AG04449 (cell line): ENCODE data around the gene ENO3.

Experiments used
- CTCF ChIA-PET: fragments of 350-600 bp; formaldehyde crosslinking; extraction: SDS; loops from one replicate; lab custom pipeline; 2021; ENCODE audit warnings: antibody characterized with exemption; lab: Yijun Ruan, JAX
- POLR2A ChIA-PET: fragments of 400-600, 350-600 bp; formaldehyde crosslinking; extraction: SDS; loops from one replicate; lab custom pipeline; 2020; ENCODE audit warnings: antibody characterized with exemption, inconsistent platforms; lab: Yijun Ruan, JAX
- DNase-seq: peaks from one replicate; pipeline ENCODE4 v3.0.0-alpha.2; 2010; ENCODE audit warnings: low read depth, low spot score
- H3K4me3 ChIP-seq: 2 replicates; pipeline ENCODE4 v1.5.1; 2011; ENCODE audit warnings: low read depth, mild to moderate bottlenecking, control low read depth, low read length
- TF ChIP-seq, protein P1 (sequence below): IDR thresholded peaks from one replicate; pipeline ENCODE4 v1.5.1; 2011; ENCODE audit warnings: mild to moderate bottlenecking, moderate library complexity, low read length, control low read depth, inconsistent platforms; ENCODE audit not compliant: insufficient read depth; ENCODE audit errors: missing control alignments

Gene ENO3

DNA sequence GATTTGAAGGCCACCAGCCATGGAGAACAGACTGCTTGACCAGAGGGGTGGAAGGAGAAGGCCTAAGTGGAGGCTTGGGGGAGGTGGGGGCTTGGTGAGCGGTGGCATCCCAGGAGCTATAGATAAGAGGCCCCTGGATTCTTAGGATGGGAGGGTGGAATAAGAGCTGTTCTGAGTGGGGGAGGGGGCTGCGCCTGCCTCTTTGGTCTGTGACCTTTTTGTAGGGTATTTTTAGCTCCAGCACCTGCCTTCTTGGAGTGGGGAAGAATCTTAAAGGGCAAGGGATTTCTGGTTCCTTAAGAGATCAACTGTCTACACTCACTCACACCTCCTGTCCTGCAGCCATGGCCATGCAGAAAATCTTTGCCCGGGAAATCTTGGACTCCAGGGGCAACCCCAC lies 567 bp downstream of the ENO3 start:
- no peak for DNase-seq
- no peak overlapping the region for H3K4me3 ChIP-seq
- POLR2A ChIA-PET: interaction anchor here (6.2 to 6.6 kb wide), 2 partner anchors 11 to 14 kb away, joined by 49 to 112 read pairs; partner anchors contain the start of genes RNF167, SLC25A11 and SPAG7
- CTCF ChIA-PET: interaction anchor here (0.9 to 2.4 kb wide), 3 partner anchors 15 to 109 kb away, joined by 3 to 11 read pairs (median 4); partner anchors contain the start of gene SPAG7
- TF ChIP-seq, protein P1, sequence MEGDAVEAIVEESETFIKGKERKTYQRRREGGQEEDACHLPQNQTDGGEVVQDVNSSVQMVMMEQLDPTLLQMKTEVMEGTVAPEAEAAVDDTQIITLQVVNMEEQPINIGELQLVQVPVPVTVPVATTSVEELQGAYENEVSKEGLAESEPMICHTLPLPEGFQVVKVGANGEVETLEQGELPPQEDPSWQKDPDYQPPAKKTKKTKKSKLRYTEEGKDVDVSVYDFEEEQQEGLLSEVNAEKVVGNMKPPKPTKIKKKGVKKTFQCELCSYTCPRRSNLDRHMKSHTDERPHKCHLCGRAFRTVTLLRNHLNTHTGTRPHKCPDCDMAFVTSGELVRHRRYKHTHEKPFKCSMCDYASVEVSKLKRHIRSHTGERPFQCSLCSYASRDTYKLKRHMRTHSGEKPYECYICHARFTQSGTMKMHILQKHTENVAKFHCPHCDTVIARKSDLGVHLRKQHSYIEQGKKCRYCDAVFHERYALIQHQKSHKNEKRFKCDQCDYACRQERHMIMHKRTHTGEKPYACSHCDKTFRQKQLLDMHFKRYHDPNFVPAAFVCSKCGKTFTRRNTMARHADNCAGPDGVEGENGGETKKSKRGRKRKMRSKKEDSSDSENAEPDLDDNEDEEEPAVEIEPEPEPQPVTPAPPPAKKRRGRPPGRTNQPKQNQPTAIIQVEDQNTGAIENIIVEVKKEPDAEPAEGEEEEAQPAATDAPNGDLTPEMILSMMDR: no peak

DNA sequence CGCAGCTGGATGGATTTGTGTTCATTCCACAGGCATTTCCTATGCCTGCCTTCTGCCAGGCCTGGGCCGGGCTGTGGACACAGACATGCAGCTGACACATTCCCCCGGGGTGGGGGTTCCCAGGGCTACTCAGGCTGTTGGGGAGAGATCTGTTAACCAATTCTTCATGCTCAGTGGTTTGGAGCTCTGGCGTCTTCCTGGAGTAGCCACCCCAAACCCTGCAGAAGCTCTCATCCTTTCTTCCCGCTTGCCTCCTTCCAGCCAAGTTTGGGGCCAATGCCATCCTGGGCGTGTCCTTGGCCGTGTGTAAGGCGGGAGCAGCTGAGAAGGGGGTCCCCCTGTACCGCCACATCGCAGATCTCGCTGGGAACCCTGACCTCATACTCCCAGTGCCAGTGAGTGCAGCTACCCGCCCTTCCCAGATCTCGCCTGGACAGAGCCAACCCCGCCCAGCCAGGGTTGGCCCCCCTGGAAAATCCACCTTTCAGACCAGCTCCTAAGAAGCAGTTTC lies 2.6 kb downstream of the ENO3 start:
- H3K4me3 ChIP-seq: no peak overlapping the region
- ChIA-PET POLR2A (interaction anchor here (0.5 to 6.6 kb wide), 4 partner anchors 11 to 26 kb away, joined by 3 to 112 read pairs (median 26); partner anchors contain the start of genes RNF167, SLC25A11 and SPAG7), CTCF (interaction anchor here (1.0 to 2.2 kb wide), 3 partner anchors 10 to 33 kb away, joined by 4 to 8 read pairs (median 4); no protein-coding TSS in a partner anchor)
- DNase-seq: no peak
- TF ChIP-seq, protein P1: no peak

- DNase-seq: no peak
- ChIA-PET CTCF (interaction anchor here (0.8 to 2.8 kb wide), 3 partner anchors 11 to 46 kb away, joined by 3 to 16 read pairs (median 3); partner anchors contain the start of gene SPAG7), POLR2A (interaction anchor here (1.2 to 6.6 kb wide), 2 partner anchors 8 to 10 kb away, joined by 3 to 112 read pairs; partner anchors contain the start of gene SPAG7)
- H3K4me3 ChIP-seq: no peak overlapping the region
- TF ChIP-seq, protein P1: no peak
Measured at GRCh38 chr17:4955091-4955490, 4.2 kb downstream of the ENO3 start.

DNA sequence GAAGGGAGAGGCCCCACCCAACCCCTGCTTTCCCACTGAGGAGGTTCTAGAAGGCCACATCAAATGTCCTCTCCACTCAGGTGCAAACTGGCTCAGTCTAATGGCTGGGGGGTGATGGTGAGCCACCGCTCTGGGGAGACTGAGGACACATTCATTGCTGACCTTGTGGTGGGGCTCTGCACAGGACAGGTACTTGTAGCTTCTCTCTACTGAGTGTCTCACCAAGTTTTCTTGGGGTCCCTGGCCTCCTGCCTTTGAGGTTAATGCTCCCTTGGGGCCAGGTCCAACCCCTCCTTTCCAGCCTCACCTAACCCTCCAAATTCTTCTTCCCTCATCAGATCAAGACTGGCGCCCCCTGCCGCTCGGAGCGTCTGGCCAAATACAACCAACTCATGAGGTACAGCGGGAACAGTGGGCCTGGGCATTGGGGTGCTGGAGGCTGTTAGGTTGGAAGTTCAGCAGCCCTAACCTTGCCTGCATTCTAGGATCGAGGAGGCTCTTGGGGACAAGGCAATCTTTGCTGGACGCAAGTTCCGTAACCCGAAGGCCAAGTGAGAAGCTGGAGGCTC lies 5.7 kb downstream of the ENO3 start:
- TF ChIP-seq, protein P1: no peak
- DNase-seq: no peak
- ChIA-PET CTCF (interaction anchor here (1.1 to 2.8 kb wide), 2 partner anchors 10 to 24 kb away, joined by 3 to 16 read pairs; partner anchors contain the start of gene SPAG7), POLR2A (interaction anchor here (1.6 to 2.0 kb wide), 2 partner anchors 8 to 10 kb away, joined by 5 to 9 read pairs; partner anchors contain the start of genes PFN1 and SPAG7)
- no peak overlapping the region for H3K4me3 ChIP-seq

DNA sequence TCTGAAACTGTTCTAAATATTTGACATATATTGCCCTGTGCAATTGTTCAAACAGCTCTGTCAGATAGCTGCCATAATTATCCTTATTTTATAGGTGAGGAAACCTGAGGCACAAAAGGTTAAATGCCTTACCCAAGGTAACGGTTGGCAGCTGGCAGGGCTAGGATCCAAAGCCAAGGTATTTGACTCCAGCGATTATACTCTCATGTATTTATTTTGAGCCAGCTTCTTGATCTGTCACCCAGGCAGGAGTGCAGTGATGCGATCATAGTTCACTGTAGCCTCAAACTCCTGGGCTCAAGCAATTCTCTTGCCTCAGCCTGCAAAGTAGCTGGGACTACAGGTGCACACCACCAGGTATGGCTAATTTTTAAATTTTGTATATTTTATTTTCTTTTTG lies 7.2 kb downstream of the ENO3 start:
- POLR2A ChIA-PET: interaction anchor here (1.6 to 2.0 kb wide), 2 partner anchors 9 kb away, joined by 5 to 9 read pairs; partner anchors contain the start of genes PFN1 and SPAG7
- DNase-seq: no peak
- CTCF ChIA-PET: interaction anchor here (1.1 kb wide), 1 partner anchor 23 kb away, joined by 3 read pairs; no protein-coding TSS in a partner anchor
- TF ChIP-seq, protein P1: no peak
- H3K4me3 ChIP-seq: no peak overlapping the region
